Natural killer cell (primary cell): Measurements from ENCODE around the gene SNRPB2. TPM values are rescaled to one million over a fixed set of nuclear protein-coding genes. Genes with fewer than 3 reads are reported as not detected.

ENCODE experiments used
- ATAC-seq, 3 donors: fragments of 150-1000 bp in 2 of 3; fragments of 200-7000 bp in 1 of 3; cut with Tn5 transposase; 1 replicate in 1 of 3; 2 replicates in 2 of 3; pipeline ENCODE4 v1.10.0; 2021; ENCODE audit warnings: mild to moderate bottlenecking in 2 of 3, moderate library complexity in 2 of 3
- DNase-seq, 2 donors: peaks; one replicate each; pipeline versions ENCODE4 v3.0.0 to v3.0.0-alpha.2; 2013 to 2021; ENCODE audit warnings: mixed read lengths in 1 of 2
- H3K27ac ChIP-seq: one replicate; pipeline ENCODE4 v1.5.1; 2013; ENCODE audit warnings: mild to moderate bottlenecking, low read length
- H3K27me3 ChIP-seq: one replicate; pipeline ENCODE4 v1.6.1; 2013; ENCODE audit warnings: low read length; ENCODE audit not compliant: control insufficient read depth, insufficient read depth
- H3K36me3 ChIP-seq: one replicate; pipeline ENCODE4 v1.6.1; 2013; ENCODE audit warnings: low read length; ENCODE audit not compliant: control insufficient read depth, insufficient read depth
- H3K4me1 ChIP-seq: one replicate; pipeline ENCODE4 v1.6.1; 2013; ENCODE audit warnings: low read length; ENCODE audit not compliant: control insufficient read depth, insufficient read depth
- H3K4me3 ChIP-seq: one replicate; pipeline ENCODE4 v1.5.1; 2013; ENCODE audit warnings: low read length
- H3K9me3 ChIP-seq: one replicate; pipeline ENCODE4 v1.6.1; 2013; ENCODE audit warnings: low read length; ENCODE audit not compliant: control insufficient read depth, insufficient read depth
- H3K27ac Mint-ChIP-seq, 2 donors: one replicate each; pipeline ENCODE4 v1.8.0; 2022; ENCODE audit warnings: mild to moderate bottlenecking in 2 of 2, mixed read lengths in 2 of 2, moderate library complexity in 1 of 2
- H3K27me3 Mint-ChIP-seq, 2 donors: one replicate each; pipeline ENCODE4 v1.8.0; 2022; ENCODE audit warnings: low read depth in 2 of 2, mixed read lengths in 2 of 2
- H3K36me3 Mint-ChIP-seq: one replicate; pipeline ENCODE4 v1.8.0; 2022; ENCODE audit warnings: mixed read lengths
- H3K4me1 Mint-ChIP-seq, 2 donors: one replicate each; pipeline ENCODE4 v1.8.0; 2022; ENCODE audit warnings: mixed read lengths in 2 of 2
- H3K4me3 Mint-ChIP-seq: one replicate; pipeline ENCODE4 v1.8.0; 2022; ENCODE audit warnings: mild to moderate bottlenecking, moderate library complexity, mixed read lengths
- H3K9me3 Mint-ChIP-seq, 2 donors: one replicate each; pipeline ENCODE4 v1.8.0; 2022; ENCODE audit warnings: mixed read lengths in 2 of 2
- WGBS: methylation state at CpG from one replicate; pipeline ENCODE4 v1.1.7; 2013; ENCODE audit warnings: missing lambda C conversion rate; ENCODE audit not compliant: insufficient coverage; 5-methylcytosine and 5-hydroxymethylcytosine counted together
- intact Hi-C: fragments of 100-400 bp; cut with micrococcal nuclease; formaldehyde crosslinking; loops from one replicate; pipeline ENCODE4 v1.14.2; 2022
- total RNA-seq, 4 donors: library from RNA; stranded (reverse); fragments of 120-200 nt in 1 of 4; gene quantifications; one replicate each; pipeline versions ENCODE4 v1.2.3 to v1.2.4, GENCODE V29; 2013 to 2022
- TF ChIP-seq, protein P1 (sequence below): fragments of 200-600 bp; IDR thresholded peaks from one replicate; pipeline ENCODE4 v1.8.0; 2022; ENCODE audit warnings: antibody characterized with exemption

SNRPB2 gene
- total RNA-seq, 3 donors from 2014 or later (not counting 1 experiment from before 2014, with no cell fraction given) = 39.4 to 43.0 (median 40.5) TPM

DNA sequence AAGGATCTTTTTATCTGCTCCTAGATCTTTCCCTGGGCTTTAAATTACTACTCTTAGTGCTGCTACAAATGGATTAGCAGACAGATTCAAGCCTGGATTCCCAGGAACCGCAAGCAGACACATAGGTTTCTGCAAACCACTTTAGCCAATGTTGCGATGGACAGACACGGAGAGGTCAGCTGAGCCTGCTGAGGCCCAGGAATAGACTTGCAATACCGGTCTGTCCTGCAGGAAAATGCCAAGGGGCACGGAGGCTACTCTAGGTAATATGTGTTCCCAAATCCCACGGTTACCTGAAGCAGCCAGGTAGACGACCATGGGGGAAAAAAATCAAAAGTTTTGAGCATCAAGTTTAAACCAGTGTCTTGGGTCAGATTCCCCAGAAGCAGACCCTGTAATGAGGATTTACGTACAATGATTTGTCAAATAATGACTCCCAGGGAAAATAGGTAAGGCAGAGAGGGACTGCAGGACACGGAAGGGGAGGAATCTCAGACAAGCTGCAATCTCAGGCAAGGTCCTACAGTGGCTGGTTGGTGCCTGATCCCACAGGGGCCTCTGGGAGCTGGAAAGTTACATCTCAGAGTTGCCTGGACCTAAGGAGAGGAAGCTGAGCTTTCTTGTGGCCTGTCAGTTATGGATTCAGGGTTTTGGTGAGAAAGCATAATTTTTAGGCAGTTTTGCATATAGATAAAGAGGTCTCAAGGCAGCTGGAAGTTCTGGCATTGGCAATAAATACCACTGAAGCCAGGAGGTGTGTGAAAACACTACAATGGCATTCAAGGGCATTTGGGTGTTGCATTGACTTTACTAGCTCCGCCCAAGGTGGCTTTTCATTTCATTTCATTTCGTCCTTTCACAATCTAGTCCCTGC lies 30.8 kb downstream of the SNRPB2 start:
- H3K9me3 Mint-ChIP-seq = no peaks in the 10 kb centered on the region
- H3K4me1 Mint-ChIP-seq = no peaks in the 10 kb centered on the region
- Histone ChIP-seq H3K27me3 (no peaks in the 10 kb centered on the region), H3K4me1 (no peaks in the 10 kb centered on the region), H3K27ac (no peak overlapping the region), H3K9me3 (no peaks in the 10 kb centered on the region), H3K36me3 (no peaks in the 10 kb centered on the region), H3K4me3 (no peak overlapping the region)
- TF ChIP-seq, protein P1, sequence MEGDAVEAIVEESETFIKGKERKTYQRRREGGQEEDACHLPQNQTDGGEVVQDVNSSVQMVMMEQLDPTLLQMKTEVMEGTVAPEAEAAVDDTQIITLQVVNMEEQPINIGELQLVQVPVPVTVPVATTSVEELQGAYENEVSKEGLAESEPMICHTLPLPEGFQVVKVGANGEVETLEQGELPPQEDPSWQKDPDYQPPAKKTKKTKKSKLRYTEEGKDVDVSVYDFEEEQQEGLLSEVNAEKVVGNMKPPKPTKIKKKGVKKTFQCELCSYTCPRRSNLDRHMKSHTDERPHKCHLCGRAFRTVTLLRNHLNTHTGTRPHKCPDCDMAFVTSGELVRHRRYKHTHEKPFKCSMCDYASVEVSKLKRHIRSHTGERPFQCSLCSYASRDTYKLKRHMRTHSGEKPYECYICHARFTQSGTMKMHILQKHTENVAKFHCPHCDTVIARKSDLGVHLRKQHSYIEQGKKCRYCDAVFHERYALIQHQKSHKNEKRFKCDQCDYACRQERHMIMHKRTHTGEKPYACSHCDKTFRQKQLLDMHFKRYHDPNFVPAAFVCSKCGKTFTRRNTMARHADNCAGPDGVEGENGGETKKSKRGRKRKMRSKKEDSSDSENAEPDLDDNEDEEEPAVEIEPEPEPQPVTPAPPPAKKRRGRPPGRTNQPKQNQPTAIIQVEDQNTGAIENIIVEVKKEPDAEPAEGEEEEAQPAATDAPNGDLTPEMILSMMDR = no peak
- no peak overlapping the region for H3K4me3 Mint-ChIP-seq
- no peak for DNase-seq
- no peak overlapping the region for H3K27ac Mint-ChIP-seq
- intact Hi-C loops = loop anchor here (1.0 to 5.0 kb wide), 2 partner anchors 59 to 243 kb away; no protein-coding TSS in a partner anchor
- ATAC-seq = no peak
- WGBS = 70% methylated on average over 11 of the region's 11 CpGs
- no peaks in the 10 kb centered on the region for H3K36me3 Mint-ChIP-seq
- H3K27me3 Mint-ChIP-seq = peaks cover 25 to 50% of the 10 kb centered on the region in 2 donors

DNA sequence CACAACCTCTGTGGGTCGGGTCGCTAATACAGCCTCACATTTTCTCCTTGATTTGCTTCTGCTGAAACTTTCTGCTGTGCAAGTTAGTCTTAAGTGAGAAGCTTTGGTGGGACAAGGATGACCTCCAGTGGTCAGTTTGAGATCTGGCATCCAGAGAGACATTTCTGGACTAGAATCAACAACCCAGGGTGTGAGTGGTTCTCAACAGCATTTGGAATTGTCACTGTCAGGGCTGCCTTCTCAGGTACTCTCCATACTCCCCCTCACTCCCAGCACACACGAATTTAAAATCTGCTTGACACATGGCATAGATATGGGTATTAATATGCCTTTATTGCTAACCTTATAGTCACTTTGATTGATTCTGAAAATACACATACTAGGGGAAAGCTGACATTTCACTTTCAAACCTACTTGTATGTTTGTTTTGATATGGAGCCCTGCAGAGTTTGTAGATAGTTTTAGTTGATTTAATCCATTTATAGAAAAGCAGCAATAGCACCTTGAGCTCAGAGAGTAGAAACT lies 31.5 kb downstream of the SNRPB2 start:
- DNase-seq (peak; percentile 18 to 80), ATAC-seq (peak; percentile 57 to 68 (median 62))
- no peak overlapping the region for H3K27ac ChIP-seq
- no peak overlapping the region for H3K4me3 Mint-ChIP-seq
- no peak overlapping the region for H3K4me3 ChIP-seq
- H3K27me3 Mint-ChIP-seq = peaks cover 28 to 53% of the 10 kb centered on the region in 2 donors
- H3K4me1 Mint-ChIP-seq = no peaks in the 10 kb centered on the region
- H3K27me3 ChIP-seq = no peaks in the 10 kb centered on the region
- intact Hi-C loops = loop anchor here (1.0 to 5.0 kb wide), 2 partner anchors 60 to 244 kb away; no protein-coding TSS in a partner anchor
- TF ChIP-seq, protein P1 = peak; percentile 64
- H3K9me3 ChIP-seq = no peaks in the 10 kb centered on the region
- H3K9me3 Mint-ChIP-seq = no peaks in the 10 kb centered on the region
- no peak overlapping the region for H3K27ac Mint-ChIP-seq
- WGBS = 18% methylated on average over 2 of the region's 3 CpGs
- H3K36me3 ChIP-seq = no peaks in the 10 kb centered on the region
- no peaks in the 10 kb centered on the region for H3K36me3 Mint-ChIP-seq
- no peaks in the 10 kb centered on the region for H3K4me1 ChIP-seq

DNA sequence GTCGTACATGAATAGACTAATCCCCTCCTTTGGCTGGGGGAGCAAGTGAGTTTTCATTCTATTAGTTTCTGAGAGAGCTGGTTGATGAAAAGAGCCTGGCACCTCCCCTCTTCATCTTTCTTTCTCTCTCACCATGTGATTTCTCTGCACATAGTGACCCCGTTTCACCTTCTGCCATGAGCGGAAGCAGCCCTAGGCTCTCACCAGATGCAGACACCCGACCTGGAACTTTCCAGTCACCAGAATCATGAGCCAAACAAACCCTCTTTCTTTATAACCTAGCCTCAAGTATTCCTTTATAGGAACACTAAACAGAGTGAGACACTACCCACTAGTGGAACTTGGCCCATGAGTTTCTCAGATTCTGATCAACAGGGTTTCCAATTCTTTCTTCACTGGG lies 34.7 kb downstream of the SNRPB2 start:
- Mint-ChIP-seq H3K27me3 (peaks cover 26 to 52% of the 10 kb centered on the region in 2 donors), H3K36me3 (no peaks in the 10 kb centered on the region), H3K4me1 (no peaks in the 10 kb centered on the region), H3K27ac (no peak overlapping the region), H3K9me3 (no peaks in the 10 kb centered on the region), H3K4me3 (no peak overlapping the region)
- no peak overlapping the region for H3K27ac ChIP-seq
- H3K4me1 ChIP-seq = no peaks in the 10 kb centered on the region
- DNase-seq (no peak), ATAC-seq (no peak)
- intact Hi-C loops = loop anchor here (5.0 kb wide), 1 partner anchor 247 kb away; no protein-coding TSS in a partner anchor
- H3K4me3 ChIP-seq = no peak overlapping the region
- no peaks in the 10 kb centered on the region for H3K27me3 ChIP-seq
- H3K9me3 ChIP-seq = no peaks in the 10 kb centered on the region
- WGBS = 45% methylated on average over 4 of the region's 4 CpGs
- TF ChIP-seq, protein P1 = no peak
- H3K36me3 ChIP-seq = no peaks in the 10 kb centered on the region
